Epithelial cell of prostate (primary cell): Measurements from ENCODE around the gene VOPP1.
"Not testable (repeated sequence)": the region's sequence is repeated elsewhere in the genome, so short reads cannot be mapped to it uniquely, and the experiment has no call there.

Experiments used
- DNase-seq: peaks from one replicate; pipeline ENCODE4 v3.0.0-alpha.2; 2011; ENCODE audit warnings: low read depth, low spot score
- H3K27ac ChIP-seq: fragments of 450-650 bp; 2 replicates; pipeline ENCODE4 v1.5.1; 2017; ENCODE audit warnings: mild to moderate bottlenecking

VOPP1 gene

GRCh38 chr7:55572378-55573233 lies at the start of gene VOPP1:
VOPP1 (minus strand) TSS chr7:55572502; CDS start chr7:55572324, 178 bp downstream.
- DNase-seq, result no peak
- H3K27ac ChIP-seq, result peak within 1 kb of the TSS; percentile 90

DNA sequence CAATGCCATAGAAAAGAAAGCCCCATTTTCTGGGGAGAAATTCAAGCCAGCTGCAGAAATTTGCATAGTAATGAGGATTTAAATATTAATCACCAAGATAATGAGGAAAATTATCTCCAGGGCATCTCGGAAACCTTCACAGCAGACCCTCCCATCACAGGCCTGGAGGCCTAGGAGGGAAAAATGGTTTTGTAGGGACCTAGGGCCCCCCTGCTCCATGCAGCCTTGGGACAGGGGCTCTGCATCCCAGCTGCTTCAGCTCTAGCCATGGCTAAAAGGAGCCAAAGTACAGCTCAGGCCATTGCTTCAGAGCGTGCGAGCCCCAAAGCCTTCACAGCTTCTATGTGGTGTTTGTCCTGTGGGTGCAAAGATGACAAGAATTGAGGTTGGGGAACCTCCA lies 46.6 kb upstream of the VOPP1 start:
- DNase-seq, result no peak

GRCh38 chr7:55614365-55615064 lies 42.2 kb upstream of the VOPP1 start:
- not testable (repeated sequence) for H3K27ac ChIP-seq, DNase-seq

More for the DNA sequence above, 46.6 kb upstream of the VOPP1 start:
- H3K27ac ChIP-seq, result no peak overlapping the region

DNA sequence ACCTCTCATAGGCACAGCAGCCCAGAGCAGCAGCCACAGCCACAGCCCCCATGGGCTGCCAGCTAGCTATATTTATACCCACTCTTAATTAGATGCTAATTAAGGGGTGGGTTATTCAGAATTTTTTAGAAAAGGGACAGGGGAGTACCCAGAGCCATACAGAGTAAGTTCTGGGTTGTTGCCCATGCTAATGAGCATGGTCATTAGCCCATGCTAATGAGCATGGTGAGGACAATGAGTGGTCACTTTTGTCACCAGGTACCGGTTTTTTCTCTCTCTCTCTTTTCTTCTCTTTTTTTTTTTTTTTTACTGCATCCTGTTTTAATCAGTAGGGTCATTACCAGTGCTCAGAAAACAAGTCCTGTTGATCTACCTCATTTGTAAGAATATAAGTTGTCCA lies 37.4 kb upstream of the VOPP1 start:
- not testable (repeated sequence) for DNase-seq, H3K27ac ChIP-seq

GRCh38 chr7:55605661-55606060 lies 33.4 kb upstream of the VOPP1 start:
- H3K27ac ChIP-seq, DNase-seq: not testable (repeated sequence)

GRCh38 chr7:55597944-55598499 lies 25.7 kb upstream of the VOPP1 start:
- DNase-seq, result not testable (repeated sequence)

DNA sequence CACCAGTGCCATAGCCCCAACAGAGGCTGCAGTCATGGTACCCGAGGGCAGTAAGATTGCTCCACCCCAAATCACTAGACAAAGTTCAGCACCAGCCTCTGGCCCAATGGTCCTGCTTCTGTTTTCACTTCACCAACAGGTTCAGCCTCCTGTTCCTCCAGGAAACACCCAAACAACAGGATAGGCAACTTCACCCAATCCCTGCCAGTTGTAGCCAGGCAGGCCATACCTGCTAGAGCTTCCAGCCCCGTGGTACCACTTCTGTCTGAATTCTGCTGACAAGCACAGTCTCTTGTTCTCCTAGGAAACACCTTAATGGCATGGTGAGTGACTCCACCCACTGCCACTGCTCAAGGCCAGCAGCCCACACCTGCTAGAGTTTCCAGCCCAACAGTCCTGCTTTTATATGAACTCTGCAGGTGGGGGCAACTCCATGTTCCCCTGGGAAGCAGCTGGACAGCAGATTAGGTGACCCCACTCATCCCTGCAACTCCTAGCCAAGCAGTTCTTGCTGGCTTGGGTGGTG lies 25.0 kb upstream of the VOPP1 start:
- H3K27ac ChIP-seq, DNase-seq: not testable (repeated sequence)

More at GRCh38 chr7:55597944-55598499, 25.7 kb upstream of the VOPP1 start:
- not testable (repeated sequence) for H3K27ac ChIP-seq

- DNase-seq, result no peak
- no peak overlapping the region for H3K27ac ChIP-seq
These were observed 23.2 kb upstream of the VOPP1 start for GRCh38 chr7:55595511-55595910.

GRCh38 chr7:55594870-55595269 lies 22.6 kb upstream of the VOPP1 start:
- no peak overlapping the region for H3K27ac ChIP-seq
- no peak for DNase-seq

DNA sequence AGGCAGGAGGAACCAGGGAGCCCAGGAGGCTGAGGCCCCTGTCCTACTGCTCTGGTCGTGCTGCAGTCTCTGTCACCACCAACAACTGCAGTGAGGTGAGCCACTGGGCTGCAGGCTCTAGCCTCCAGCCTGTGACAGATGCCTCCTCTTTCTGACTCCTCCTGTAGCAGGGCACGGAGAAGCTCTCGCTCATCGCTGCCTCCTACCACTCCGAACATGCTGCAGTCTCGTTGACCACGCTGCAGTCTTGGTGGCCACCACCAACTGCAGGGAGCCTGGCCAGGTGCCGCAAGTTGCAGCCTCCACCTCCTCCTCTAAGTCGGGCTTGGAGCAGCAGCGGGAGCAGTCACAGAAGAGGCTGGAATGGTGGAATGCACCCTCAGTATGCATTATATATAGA lies 22.1 kb upstream of the VOPP1 start:
- no peak for DNase-seq
- H3K27ac ChIP-seq, result no peak overlapping the region

DNA sequence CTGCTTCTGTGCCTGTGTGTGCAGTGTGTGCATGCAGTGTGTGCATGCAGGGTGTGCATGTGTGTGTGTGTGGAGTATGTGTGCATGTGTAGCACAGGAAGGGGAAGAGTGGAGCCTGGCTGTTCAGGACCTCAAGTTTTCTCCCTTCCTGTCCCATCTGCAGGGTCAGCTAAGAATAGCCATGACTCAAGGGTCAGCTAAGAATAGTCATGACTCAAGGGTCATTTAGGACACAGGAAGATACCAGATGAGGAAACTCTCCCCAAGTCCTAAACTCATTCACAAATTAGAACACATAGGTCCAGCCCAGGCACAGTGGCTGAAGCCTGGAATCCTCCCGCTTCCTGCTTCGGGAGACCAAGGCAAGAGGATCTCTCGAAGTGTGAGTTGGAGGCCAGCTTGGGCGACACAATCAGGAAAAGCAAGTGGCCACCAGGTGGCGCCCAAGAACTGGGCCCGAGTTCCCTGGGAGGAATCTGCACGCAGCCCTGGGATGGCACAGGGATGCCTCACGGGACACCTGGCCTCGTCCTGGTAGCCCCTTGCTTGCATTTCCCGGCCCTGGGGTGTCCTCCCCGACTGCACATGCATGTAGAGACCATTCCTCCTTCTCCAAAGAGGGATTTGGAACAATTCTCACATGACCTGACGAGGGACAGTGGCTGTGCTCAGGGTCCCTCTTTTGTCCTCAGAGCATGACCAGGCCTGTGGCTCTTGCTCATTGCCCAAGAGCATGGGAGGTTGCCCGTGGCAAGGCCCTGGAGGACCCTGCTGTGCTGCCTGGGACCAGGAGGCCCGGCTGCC lies 21.4 kb upstream of the VOPP1 start:
- no peak for DNase-seq
- H3K27ac ChIP-seq, result no peak overlapping the region

GRCh38 chr7:55593172-55593514 lies 20.8 kb upstream of the VOPP1 start:
- H3K27ac ChIP-seq, result no peak overlapping the region
- no peak for DNase-seq

DNA sequence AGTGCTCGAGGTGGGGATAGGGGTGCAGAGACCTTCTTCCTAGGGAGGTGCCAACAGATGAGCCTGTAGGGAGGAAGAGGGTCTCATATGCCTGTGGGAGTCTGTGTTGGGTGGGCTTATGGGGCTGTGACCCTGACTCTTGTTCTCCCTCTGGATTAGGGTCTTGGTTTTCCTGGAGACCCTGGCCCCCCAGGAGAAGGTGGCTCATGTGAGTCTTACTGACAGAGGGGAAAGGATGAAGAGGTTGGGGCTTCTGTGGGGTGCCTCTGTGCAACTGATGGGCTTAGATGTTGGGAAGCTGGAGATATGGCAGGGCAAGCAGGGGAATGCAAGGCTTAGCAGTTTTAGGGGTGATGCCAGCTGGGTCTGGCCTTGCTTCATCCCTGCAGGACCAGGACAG lies 20.2 kb upstream of the VOPP1 start:
- no peak for DNase-seq
- H3K27ac ChIP-seq, result no peak overlapping the region

DNA sequence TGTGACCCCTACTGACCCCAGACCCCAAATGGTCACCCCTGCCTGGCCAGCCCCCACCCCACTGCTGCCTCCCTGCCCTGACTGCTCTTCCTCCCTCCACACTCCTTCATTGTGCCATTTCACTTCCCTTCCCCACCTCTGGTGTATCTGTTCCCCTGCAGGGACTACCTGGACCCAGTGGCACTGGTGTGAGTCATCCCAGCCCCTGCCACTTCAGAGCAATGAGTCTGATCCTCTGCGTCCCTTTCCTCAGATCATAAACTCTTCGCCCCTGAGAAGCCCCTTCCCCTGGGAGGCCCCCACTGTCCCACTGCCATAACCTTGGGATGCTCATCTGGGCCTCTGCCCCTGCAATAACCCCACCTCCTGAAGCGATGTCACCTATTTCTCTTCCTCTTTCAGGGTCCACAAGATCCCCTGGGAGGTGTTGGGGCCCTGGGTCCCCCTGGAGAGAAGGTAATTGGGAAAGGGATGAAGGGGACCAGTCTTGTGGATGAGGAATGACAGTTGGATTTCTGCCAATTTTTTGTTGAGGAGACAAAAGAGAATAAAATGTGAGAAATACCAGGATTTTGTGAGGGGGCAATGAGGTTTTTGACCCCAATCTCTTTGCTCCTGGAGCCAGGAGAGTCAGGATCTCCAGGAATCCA lies 19.1 kb upstream of the VOPP1 start:
- no peak overlapping the region for H3K27ac ChIP-seq
- no peak for DNase-seq

DNA sequence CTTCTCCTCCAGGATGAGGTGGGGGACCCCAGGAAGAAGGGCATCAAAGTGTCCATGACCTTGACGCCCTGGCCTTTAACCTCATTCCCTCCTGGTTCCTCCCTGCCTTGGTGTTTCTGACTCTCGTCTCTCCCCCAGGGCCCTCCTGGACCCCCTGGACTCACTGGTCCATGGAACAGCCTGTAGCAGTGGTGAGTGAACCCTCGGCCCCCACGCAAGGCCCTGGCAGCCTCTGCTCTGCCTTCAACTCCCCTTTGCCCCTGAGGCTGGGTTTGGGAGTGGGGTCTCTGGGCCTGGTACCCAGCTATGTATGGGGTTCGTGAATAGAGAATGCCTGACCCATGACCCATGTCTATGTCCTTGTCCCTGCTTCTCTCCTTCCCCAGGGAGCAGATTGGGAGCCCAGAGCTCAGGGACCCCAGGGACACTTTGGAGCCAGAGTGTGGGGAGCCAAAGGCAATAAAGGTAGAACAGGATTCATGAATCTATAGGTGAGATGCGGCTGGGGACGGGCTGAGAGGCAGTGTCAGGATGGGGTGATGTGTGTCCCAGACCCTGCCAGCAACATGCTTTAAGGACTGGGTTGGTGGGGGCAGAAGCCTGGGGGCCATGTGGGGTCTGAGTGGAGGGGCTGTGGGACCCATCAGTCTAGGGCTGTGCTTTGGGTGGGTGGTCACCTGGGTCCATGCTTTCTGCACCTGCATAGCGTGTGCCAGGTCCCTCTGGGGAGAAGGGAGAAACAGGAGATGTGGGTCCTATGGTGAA lies 18.4 kb upstream of the VOPP1 start:
- no peak for DNase-seq

DNA sequence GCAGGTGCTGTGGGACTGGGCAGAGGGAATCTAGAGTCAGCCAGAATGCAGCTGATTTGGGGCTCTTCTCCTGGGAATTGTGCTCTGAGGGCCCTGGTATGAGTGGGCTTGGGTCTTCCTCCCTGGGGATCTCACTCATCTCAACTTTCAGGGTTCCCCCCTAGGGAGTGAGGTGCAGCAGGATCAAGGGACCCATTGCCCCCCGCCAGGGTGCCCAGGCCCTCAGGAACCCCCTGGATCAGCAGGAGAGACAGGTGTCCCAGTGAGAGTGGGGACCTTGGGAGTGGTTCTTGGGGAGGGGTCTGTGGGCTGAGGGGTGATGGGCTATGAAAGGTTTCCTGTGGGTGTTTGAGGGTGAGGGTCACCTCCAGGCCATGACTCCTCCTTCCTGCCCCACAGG lies 17.6 kb upstream of the VOPP1 start:
- no peak for DNase-seq
- no peak overlapping the region for H3K27ac ChIP-seq

More for the DNA sequence above, 18.4 kb upstream of the VOPP1 start:
- H3K27ac ChIP-seq, result no peak overlapping the region

DNA sequence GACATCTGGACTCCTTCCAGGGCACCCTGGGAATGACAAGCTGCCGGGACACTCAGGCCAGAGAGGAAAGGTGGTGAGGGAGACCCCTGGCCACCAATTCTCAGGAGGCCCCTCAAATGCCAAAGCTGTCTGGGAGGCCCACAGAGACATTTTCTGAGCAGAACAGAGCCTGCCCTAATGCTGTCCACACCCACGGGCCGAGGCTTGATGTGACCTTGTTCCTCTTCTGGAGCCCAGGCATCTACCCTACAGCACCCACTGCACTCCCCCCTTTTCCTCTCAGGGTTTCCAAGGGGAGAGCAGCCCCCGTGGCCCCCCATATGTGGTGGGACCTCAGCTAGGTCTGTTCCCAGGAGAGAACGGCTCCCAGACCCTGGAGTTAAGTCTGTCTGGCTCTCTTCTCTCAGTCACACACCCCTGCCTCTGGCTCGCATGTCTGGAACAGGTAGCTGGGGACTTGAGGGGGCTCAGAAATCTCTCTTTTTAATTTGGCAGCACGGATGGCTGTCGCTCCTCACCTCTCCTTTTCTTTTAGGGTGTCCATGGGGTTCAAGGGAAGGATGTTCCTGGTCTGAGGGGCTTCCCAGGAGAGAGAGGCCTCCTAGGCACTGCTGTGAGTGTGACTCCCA lies 16.8 kb upstream of the VOPP1 start:
- DNase-seq, result no peak
- H3K27ac ChIP-seq, result no peak overlapping the region

DNA sequence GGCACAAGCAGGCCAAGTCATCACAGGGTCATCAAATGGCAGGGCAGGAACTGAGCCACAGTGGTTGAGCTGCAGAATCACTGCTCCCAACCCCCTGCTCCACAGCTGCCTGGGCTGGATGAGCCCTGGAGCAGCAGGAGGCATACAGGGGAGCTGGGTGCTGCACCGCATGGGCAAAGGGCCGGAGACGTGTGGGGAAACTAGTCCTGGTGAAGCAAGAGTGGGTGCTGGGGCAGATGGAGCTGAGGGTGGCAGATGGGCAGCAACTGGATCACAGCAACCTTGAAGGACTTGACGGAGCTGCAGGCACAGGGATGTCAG lies 16.0 kb upstream of the VOPP1 start:
- no peak overlapping the region for H3K27ac ChIP-seq
- DNase-seq, result no peak
